OCI-LY7 (cell line): ENCODE data around the gene FUZ. TPM values are rescaled to one million over a fixed set of nuclear protein-coding genes. Genes with fewer than 3 reads are reported as not detected.

Experiments used
- BruUV-seq: library from RNA; stranded (reverse); fragments of 400-500 nt; replicated peaks from 2 replicates; lab custom pipeline; 2021; lab: Mats Ljungman, UMichigan
- CTCF ChIA-PET: fragments of 300-600 bp; sonication (Branson Sonifier 250); formaldehyde crosslinking; loops from one replicate; lab custom pipeline; 2022; ENCODE audit warnings: antibody characterized with exemption; ENCODE audit not compliant: unreplicated experiment; lab: Charles Lee
- POLR2A ChIA-PET: fragments of 300-600 bp; sonication (Branson Sonifier 250); formaldehyde crosslinking; loops from one replicate; lab custom pipeline; 2022; ENCODE audit warnings: antibody characterized with exemption; lab: Charles Lee
- DNase-seq: peaks from one replicate; pipeline ENCODE4 v3.0.0-alpha.2; 2015; ENCODE audit warnings: low spot score
- H2AFZ ChIP-seq: fragments of 200-600 bp; sonication (generic), shearing (Covaris generic); 2 replicates; pipeline ENCODE4 v1.6.1; 2014; ENCODE audit warnings: mild to moderate bottlenecking, antibody characterized with exemption, low read length, moderate library complexity
- H3K27ac ChIP-seq: fragments of 200-600 bp; sonication (generic); 2 replicates; pipeline ENCODE4 v1.5.1; 2014; ENCODE audit warnings: mixed run types, low read depth, mild to moderate bottlenecking, moderate library complexity, low read length, inconsistent platforms; ENCODE audit not compliant: poor library complexity, severe bottlenecking
- H3K36me3 ChIP-seq: fragments of 200-600 bp; sonication (generic); 2 replicates; pipeline ENCODE4 v1.6.1; 2014; ENCODE audit warnings: mild to moderate bottlenecking, antibody characterized with exemption, low read length, moderate library complexity, mixed read lengths; ENCODE audit not compliant: insufficient read depth
- H3K4me1 ChIP-seq: fragments of 200-600 bp; sonication (generic); 2 replicates; pipeline ENCODE4 v1.5.1; 2014; ENCODE audit warnings: mild to moderate bottlenecking, low read length; ENCODE audit not compliant: insufficient read depth, poor library complexity, severe bottlenecking
- H3K4me2 ChIP-seq: fragments of 200-600 bp; sonication (generic); 2 replicates; pipeline ENCODE4 v1.6.1; 2014; ENCODE audit warnings: mild to moderate bottlenecking, low read length
- H3K4me3 ChIP-seq: fragments of 200-600 bp; sonication (generic); 2 replicates; pipeline ENCODE4 v1.5.1; 2014; ENCODE audit warnings: mild to moderate bottlenecking, low read depth, low read length; ENCODE audit not compliant: poor library complexity, severe bottlenecking
- H3K79me2 ChIP-seq: fragments of 200-600 bp; sonication (generic); 2 replicates; pipeline ENCODE4 v1.6.1; 2016; ENCODE audit warnings: low read depth, mild to moderate bottlenecking, low read length, moderate library complexity, mixed read lengths; ENCODE audit not compliant: insufficient read depth
- H3K9me2 ChIP-seq: fragments of 200-600 bp; sonication (generic); 2 replicates; pipeline ENCODE4 v1.6.1; 2016; ENCODE audit warnings: mild to moderate bottlenecking, low read length, mixed read lengths; ENCODE audit not compliant: insufficient read depth
- H3K9me3 ChIP-seq: fragments of 200-600 bp; sonication (generic); 2 replicates; pipeline ENCODE4 v1.6.1; 2014; ENCODE audit warnings: mild to moderate bottlenecking, mixed run types, low read length, mixed read lengths
- H4K20me1 ChIP-seq: fragments of 200-600 bp; sonication (generic); 2 replicates; pipeline ENCODE4 v1.6.1; 2014; ENCODE audit warnings: mild to moderate bottlenecking, antibody characterized with exemption, low read length, moderate library complexity, mixed read lengths; ENCODE audit not compliant: insufficient read depth
- CTCF ChIP-seq: fragments of 200-600 bp; sonication (generic); conservative IDR thresholded peaks from 2 replicates; pipeline ENCODE4 v1.5.1; 2014; ENCODE audit warnings: mild to moderate bottlenecking, antibody characterized with exemption, low read length, moderate library complexity, mixed read lengths
- EZH2phosphoT487 ChIP-seq: fragments of 200-600 bp; sonication (generic); IDR thresholded peaks from 2 replicates; pipeline ENCODE4 v1.6.1; 2018; ENCODE audit warnings: low read depth, borderline replicate concordance, mild to moderate bottlenecking, mixed run types, antibody characterized with exemption, low read length, moderate library complexity, mixed read lengths
- intact Hi-C: fragments of 100-400 bp; cut with micrococcal nuclease; formaldehyde crosslinking; loops from one replicate; pipeline ENCODE4 v1.10.0; 2022; ENCODE audit not compliant: unreplicated experiment
- total RNA-seq, 2 experiments: library from RNA; depleted of rRNA in 1 of 2; stranded (reverse); fragments of >200 nt in 1 of 2; shearing (Covaris generic) in 1 of 2; gene quantifications; 2 replicates each; pipeline ENCODE4 v1.2.3, GENCODE V29; 2014 to 2022

FUZ gene
- total RNA-seq, 2 experiments from 2014 or later, result 28.1 to 33.6 TPM

- no TSS peak for BruUV-seq
- Histone ChIP-seq H3K27ac (no peak overlapping the region), H2AFZ (no peak overlapping the region), H3K4me2 (no peak overlapping the region), H3K4me3 (no peak overlapping the region), H3K9me3 (no peaks in the 10 kb centered on the region), H3K79me2 (peaks cover 26% of the 10 kb centered on the region; the same call in 1 of the 2 replicates), H4K20me1 (peaks cover 10% of the 10 kb centered on the region; the same call in 1 of the 2 replicates), H3K36me3 (peaks cover 81% of the 10 kb centered on the region), H3K4me1 (peaks cover 21% of the 10 kb centered on the region), H3K9me2 (no peaks in the 10 kb centered on the region)
- no peak for DNase-seq
- no peak for TF ChIP-seq EZH2phosphoT487
- TF ChIP-seq CTCF, result no peak
- intact Hi-C loops, result no loop called here
- CTCF ChIA-PET, result no interaction called here
- POLR2A ChIA-PET, result interaction anchor here (0.5 kb wide), 1 partner anchor 18 kb away, joined by 3 read pairs; no protein-coding TSS in a partner anchor
Observed at GRCh38 chr19:49861541-49862378, 48.7 kb upstream of the FUZ start.

GRCh38 chr19:49861107-49861506 is 48.0 kb upstream of the FUZ start:
- TF ChIP-seq EZH2phosphoT487, result no peak
- TF ChIP-seq CTCF, result no peak
- ChIA-PET POLR2A (no interaction called here), CTCF (no interaction called here)
- Histone ChIP-seq H3K9me2 (no peaks in the 10 kb centered on the region), H3K79me2 (peaks cover 20% of the 10 kb centered on the region; the same call in 1 of the 2 replicates), H4K20me1 (peaks cover 10% of the 10 kb centered on the region; the same call in 1 of the 2 replicates), H3K27ac (no peak overlapping the region), H3K4me3 (no peak overlapping the region), H3K4me2 (no peak overlapping the region), H3K4me1 (peaks cover 15% of the 10 kb centered on the region), H3K36me3 (peaks cover 88% of the 10 kb centered on the region), H2AFZ (no peak overlapping the region), H3K9me3 (no peaks in the 10 kb centered on the region)
- no TSS peak for BruUV-seq
- no peak for DNase-seq
- intact Hi-C loops, result no loop called here
